ENCODE results near the gene SLC39A12.
A peak's percentile ranks its signal among the peaks of the same experiment; 100 is the strongest.

The SLC39A12 gene

DNA sequence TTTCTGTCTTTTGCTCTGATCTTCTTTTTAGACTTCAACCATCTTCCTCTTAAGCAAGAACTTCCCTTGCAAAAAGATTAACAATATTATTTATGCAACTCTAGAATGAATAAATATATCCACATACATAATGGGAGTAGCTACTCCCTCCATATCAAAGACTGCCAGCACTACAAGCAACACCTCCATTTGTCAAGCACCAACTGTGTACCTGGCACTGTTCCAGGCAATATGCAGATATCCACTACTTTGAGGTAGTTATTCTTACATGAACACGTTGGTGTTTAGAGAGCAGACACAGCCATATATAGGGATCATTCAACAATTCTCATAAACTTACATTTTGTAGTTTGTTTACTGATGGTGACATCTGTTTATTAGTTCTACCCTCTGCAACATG is 104.9 kb downstream of the SLC39A12 start:
- Histone ChIP-seq H3K4me3 (ENCODE audit: extremely low read depth, insufficient read depth, low read length, poor library complexity, severe bottlenecking) (no peak overlapping the region), H3K36me3 (ENCODE audit: control insufficient read depth, insufficient read depth, low read length) (no peaks in the 10 kb centered on the region), H3K4me1 (ENCODE audit: control insufficient read depth, insufficient read depth, low read length, poor library complexity, severe bottlenecking) (no peaks in the 10 kb centered on the region), H3K9me3 (ENCODE audit: control insufficient read depth, low read length) (peaks cover 5% of the 10 kb centered on the region), H3K27ac (ENCODE audit: low read depth, low read length, severe bottlenecking) (no peak overlapping the region)
- no CpG with 5 or more reads among the region's 1 CpG for WGBS, 2 experiments (ENCODE audit: insufficient coverage in 2 of 2)

DNA sequence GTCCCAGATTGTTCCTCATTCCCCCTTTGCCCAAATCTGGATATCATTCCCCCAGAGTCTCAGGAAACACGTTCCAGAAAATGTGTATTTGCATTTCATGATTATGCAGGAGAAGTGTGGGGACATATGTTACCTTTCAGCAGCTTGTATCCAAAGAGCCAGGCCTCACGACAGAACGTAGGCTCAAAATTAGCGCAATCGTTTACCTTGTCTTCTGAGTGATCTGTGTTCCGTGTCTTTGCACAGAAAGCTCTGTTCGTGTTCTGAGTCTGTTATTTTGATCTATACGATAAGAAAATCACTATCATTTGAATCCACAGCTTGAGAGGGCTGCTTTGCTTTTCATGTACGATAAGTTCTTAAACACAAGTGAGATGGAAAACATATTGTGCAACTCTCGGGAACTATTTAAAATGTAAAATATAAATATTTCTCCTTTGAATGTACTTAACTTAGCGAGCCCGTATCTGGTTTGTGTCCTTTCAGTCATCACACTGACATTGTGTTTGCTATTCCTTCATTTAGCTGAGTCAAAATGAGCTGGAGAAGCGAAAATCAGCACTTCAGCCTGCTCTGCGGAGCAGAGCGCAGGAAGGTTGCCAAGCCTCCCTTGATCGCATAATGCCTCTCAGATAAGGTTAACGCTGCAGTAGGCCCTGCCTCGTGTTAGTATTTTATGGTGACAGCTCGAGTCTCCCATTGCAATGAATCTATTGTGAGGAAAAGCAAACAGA is 108.3 kb downstream of the SLC39A12 start:
- 94 to 96% methylated on average over 14 to 15 of the region's 19 CpGs for WGBS, 2 experiments (ENCODE audit: insufficient coverage in 2 of 2)
- no peak overlapping the region for H3K4me3 ChIP-seq (ENCODE audit: extremely low read depth, insufficient read depth, low read length, poor library complexity, severe bottlenecking)

DNA sequence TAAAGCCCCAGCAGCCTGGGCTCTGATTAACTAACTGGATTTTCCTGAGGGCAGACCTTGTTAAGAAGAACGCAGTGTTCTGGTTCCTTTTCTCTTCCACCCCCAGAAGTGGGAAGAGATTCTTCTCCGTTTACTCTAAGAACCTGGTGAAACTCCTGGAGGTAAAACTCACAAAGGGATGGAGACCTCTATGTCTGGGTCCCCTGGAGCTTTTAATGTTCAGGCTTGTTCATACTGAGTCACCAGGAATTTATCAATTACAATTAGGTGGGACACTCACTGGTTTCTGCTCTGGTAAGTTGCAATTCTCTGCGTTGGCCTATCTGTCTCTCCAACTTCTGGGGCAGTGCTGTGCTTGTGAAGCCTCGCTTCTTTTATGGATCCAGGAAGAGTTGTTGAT is 115.2 kb downstream of the SLC39A12 start:
- Histone ChIP-seq H3K27ac (ENCODE audit: low read depth, low read length, severe bottlenecking) (no peak overlapping the region), H3K36me3 (ENCODE audit: control insufficient read depth, insufficient read depth, low read length) (no peaks in the 10 kb centered on the region), H3K4me3 (ENCODE audit: extremely low read depth, insufficient read depth, low read length, poor library complexity, severe bottlenecking) (no peak overlapping the region), H3K4me1 (ENCODE audit: control insufficient read depth, insufficient read depth, low read length, poor library complexity, severe bottlenecking) (no peaks in the 10 kb centered on the region), H3K9me3 (ENCODE audit: control insufficient read depth, low read length) (no peaks in the 10 kb centered on the region)
- WGBS, 2 experiments (ENCODE audit: insufficient coverage in 2 of 2), result 84% methylated on average over 4 of the region's 4 CpGs; no CpG with 5 or more reads in 1 of the 2 experiments

More for the DNA sequence above, 108.3 kb downstream of the SLC39A12 start:
- Histone ChIP-seq H3K9me3 (ENCODE audit: control insufficient read depth, low read length) (no peaks in the 10 kb centered on the region), H3K4me1 (ENCODE audit: control insufficient read depth, insufficient read depth, low read length, poor library complexity, severe bottlenecking) (no peaks in the 10 kb centered on the region), H3K27ac (ENCODE audit: low read depth, low read length, severe bottlenecking) (peak overlapping the region; percentile 53), H3K36me3 (ENCODE audit: control insufficient read depth, insufficient read depth, low read length) (no peaks in the 10 kb centered on the region)

DNA sequence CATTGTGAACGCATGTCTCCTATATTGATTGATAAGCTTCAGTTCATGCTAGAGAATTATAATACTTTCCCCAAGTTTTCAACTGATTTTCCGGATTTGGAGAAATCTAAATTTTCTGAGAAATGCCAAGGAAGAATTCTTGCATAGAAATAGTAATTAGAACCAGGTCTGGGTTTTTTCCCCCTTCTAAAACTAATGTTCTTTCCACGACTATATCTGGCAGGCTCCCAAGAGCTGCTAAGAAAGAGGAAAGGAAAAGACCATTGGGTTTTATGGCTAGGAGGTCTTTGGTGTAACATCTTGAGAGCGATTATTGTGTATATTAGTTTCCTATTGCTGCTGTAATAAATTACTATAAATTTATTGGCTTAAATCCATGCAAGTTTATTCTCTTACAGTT is 116.7 kb downstream of the SLC39A12 start:
- Histone ChIP-seq H3K4me3 (ENCODE audit: extremely low read depth, insufficient read depth, low read length, poor library complexity, severe bottlenecking) (no peak overlapping the region), H3K36me3 (ENCODE audit: control insufficient read depth, insufficient read depth, low read length) (no peaks in the 10 kb centered on the region), H3K9me3 (ENCODE audit: control insufficient read depth, low read length) (no peaks in the 10 kb centered on the region), H3K4me1 (ENCODE audit: control insufficient read depth, insufficient read depth, low read length, poor library complexity, severe bottlenecking) (no peaks in the 10 kb centered on the region), H3K27ac (ENCODE audit: low read depth, low read length, severe bottlenecking) (no peak overlapping the region)
- WGBS, 2 experiments (ENCODE audit: insufficient coverage in 2 of 2), result no CpG with 5 or more reads among the region's 4 CpGs

DNA sequence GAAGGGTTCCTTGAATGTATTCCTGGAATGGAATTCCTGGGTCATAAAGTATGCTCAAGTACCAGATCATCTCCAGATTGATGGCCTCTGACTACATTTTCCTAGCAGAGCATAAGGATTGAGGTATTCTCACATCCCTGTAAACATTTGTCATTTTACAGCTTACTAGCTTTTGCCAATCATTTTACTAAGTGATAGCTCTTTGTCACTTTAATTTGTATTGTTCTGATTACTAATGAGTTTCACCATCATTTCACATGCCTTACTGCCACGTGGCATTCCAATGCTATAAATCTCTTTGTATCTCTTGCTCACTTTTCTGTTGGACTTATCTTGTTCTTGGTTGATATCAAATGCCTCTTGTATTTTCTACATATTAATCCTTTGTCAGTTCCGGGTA is 119.9 kb downstream of the SLC39A12 start:
- no peaks in the 10 kb centered on the region for H3K9me3 ChIP-seq (ENCODE audit: control insufficient read depth, low read length)
- no CpG with 5 or more reads among the region's 2 CpGs for WGBS, 2 experiments (ENCODE audit: insufficient coverage in 2 of 2)

DNA sequence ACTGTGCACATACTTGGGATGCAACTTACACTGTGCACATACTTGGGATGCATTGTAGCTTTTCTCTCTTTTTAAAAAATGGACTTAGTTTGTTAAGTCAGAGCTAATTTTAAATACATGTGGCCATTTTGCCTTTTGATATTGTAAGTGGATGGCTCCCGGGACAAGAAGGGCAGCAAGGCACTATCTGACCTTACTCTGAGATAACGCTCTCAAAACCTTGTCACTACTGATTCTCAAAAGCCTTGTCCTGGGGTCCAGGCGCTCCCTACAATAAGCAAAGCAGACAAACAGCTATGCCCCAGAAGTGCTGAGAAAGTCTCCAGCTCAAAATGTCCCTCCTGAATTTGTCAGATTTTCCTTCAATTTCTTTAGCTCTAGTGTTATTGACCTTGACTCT is 121.6 kb downstream of the SLC39A12 start:
- Histone ChIP-seq H3K9me3 (ENCODE audit: control insufficient read depth, low read length) (no peaks in the 10 kb centered on the region), H3K36me3 (ENCODE audit: control insufficient read depth, insufficient read depth, low read length) (no peaks in the 10 kb centered on the region), H3K27ac (ENCODE audit: low read depth, low read length, severe bottlenecking) (no peak overlapping the region), H3K4me1 (ENCODE audit: control insufficient read depth, insufficient read depth, low read length, poor library complexity, severe bottlenecking) (no peaks in the 10 kb centered on the region), H3K4me3 (ENCODE audit: extremely low read depth, insufficient read depth, low read length, poor library complexity, severe bottlenecking) (no peak overlapping the region)
- WGBS, 2 experiments (ENCODE audit: insufficient coverage in 2 of 2), result 92% methylated on average over 2 to 3 of the region's 3 CpGs

More for the DNA sequence above, 119.9 kb downstream of the SLC39A12 start:
- H3K4me3 ChIP-seq (ENCODE audit: extremely low read depth, insufficient read depth, low read length, poor library complexity, severe bottlenecking), result no peak overlapping the region
- H3K4me1 ChIP-seq (ENCODE audit: control insufficient read depth, insufficient read depth, low read length, poor library complexity, severe bottlenecking), result no peaks in the 10 kb centered on the region
- H3K36me3 ChIP-seq (ENCODE audit: control insufficient read depth, insufficient read depth, low read length), result no peaks in the 10 kb centered on the region
- no peak overlapping the region for H3K27ac ChIP-seq (ENCODE audit: low read depth, low read length, severe bottlenecking)

DNA sequence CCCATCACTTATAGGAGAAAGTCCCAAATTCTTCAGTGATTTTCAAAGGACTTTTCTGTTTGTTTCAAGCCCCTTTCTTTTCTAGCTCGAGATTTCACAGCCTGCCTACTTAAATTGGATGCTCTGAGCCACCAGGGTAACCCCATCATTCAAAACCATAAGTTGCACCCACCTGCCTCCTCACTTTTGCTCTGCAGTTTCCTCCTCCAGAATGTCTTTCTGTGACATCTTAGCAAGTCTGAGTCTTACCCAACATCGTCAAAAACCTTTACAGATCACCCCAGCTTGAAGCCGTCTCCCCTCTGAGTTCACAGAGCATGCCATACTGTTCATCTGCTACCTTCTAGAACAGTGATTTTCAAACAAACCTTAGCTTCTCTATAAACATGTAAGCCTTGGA is 124.2 kb downstream of the SLC39A12 start:
- Histone ChIP-seq H3K4me1 (ENCODE audit: control insufficient read depth, insufficient read depth, low read length, poor library complexity, severe bottlenecking) (no peaks in the 10 kb centered on the region), H3K4me3 (ENCODE audit: extremely low read depth, insufficient read depth, low read length, poor library complexity, severe bottlenecking) (no peak overlapping the region), H3K27ac (ENCODE audit: low read depth, low read length, severe bottlenecking) (no peak overlapping the region), H3K9me3 (ENCODE audit: control insufficient read depth, low read length) (no peaks in the 10 kb centered on the region), H3K36me3 (ENCODE audit: control insufficient read depth, insufficient read depth, low read length) (no peaks in the 10 kb centered on the region)
- 72 to 75% methylated on average over 2 to 3 of the region's 3 CpGs for WGBS, 2 experiments (ENCODE audit: insufficient coverage in 2 of 2)

DNA sequence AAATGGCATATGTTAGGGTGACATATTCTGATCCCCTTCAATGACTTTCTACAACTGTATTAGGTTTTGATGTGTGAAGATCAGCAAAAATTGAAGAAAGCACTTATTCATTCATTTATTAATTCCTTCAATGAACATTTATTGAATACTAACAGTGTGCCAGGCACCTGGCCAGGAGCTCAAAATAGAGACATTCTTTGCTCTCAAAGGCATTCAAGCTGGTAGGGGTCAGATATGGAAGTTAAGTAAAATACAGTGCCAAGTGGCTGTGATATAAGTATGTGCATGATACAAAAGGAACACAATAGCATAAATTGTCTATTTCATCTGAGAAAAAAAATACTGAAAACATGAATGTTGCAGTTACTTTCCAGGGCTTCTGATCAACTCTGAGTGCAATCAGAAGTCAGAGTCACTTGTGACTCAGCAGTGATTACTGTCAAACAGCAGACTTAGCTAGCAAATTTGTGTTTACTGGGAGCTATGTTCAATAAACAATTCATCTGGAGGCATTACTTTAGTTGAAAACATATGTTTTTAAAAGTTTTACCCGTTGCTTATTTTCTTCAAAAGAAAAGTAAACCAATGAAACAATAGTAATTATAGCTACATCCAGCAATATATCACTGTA is 128.1 kb downstream of the SLC39A12 start:
- no CpG with 5 or more reads among the region's 1 CpG for WGBS, 2 experiments (ENCODE audit: insufficient coverage in 2 of 2)
- no peaks in the 10 kb centered on the region for H3K9me3 ChIP-seq (ENCODE audit: control insufficient read depth, low read length)
- H3K4me1 ChIP-seq (ENCODE audit: control insufficient read depth, insufficient read depth, low read length, poor library complexity, severe bottlenecking), result no peaks in the 10 kb centered on the region
- H3K27ac ChIP-seq (ENCODE audit: low read depth, low read length, severe bottlenecking), result no peak overlapping the region
- H3K36me3 ChIP-seq (ENCODE audit: control insufficient read depth, insufficient read depth, low read length), result no peaks in the 10 kb centered on the region
- H3K4me3 ChIP-seq (ENCODE audit: extremely low read depth, insufficient read depth, low read length, poor library complexity, severe bottlenecking), result no peak overlapping the region

DNA sequence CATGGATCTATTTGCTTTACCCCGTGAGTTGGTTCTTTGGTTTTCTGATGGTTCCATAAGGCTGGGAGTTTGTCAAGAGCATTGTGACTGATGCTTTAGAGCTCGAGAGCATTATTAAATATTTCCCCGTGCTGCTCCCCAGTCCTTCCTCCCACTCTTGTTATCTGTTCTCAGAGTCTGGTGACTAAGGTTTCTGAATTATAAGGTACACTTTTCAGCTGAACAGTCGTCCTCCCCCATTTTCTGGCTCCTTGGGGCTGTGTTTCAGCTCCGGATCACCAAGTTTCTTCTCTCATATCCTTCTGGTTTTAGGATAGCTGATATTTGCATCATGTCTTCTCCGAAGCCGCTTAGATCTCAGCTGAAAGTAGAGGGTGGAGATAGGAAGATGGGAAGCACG is 130.7 kb downstream of the SLC39A12 start:
- Histone ChIP-seq H3K9me3 (ENCODE audit: control insufficient read depth, low read length) (no peaks in the 10 kb centered on the region), H3K4me3 (ENCODE audit: extremely low read depth, insufficient read depth, low read length, poor library complexity, severe bottlenecking) (no peak overlapping the region), H3K36me3 (ENCODE audit: control insufficient read depth, insufficient read depth, low read length) (no peaks in the 10 kb centered on the region), H3K4me1 (ENCODE audit: control insufficient read depth, insufficient read depth, low read length, poor library complexity, severe bottlenecking) (no peaks in the 10 kb centered on the region), H3K27ac (ENCODE audit: low read depth, low read length, severe bottlenecking) (no peak overlapping the region)
- WGBS, 2 experiments (ENCODE audit: insufficient coverage in 2 of 2), result 90 to 93% methylated on average over 2 to 3 of the region's 8 CpGs

DNA sequence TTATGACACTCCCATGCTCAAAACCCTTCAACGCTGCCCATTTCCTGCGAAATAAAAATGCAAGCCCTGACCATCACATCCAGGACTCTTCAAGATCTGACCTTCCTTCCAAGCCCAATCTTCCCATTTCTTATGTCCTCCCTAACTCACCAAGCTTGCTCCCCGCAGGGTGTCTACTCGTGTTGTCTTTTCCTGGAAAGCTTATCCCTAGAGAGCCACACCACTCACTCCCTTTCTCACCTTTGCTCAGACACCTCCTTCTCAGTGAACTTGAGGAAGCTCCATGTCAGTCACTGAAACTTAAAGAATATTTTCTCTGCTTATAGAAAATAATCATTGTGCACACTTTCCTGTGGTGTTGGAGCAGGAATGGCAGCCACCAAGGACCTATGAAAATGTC is 134.1 kb downstream of the SLC39A12 start:
- no peaks in the 10 kb centered on the region for H3K4me1 ChIP-seq (ENCODE audit: control insufficient read depth, insufficient read depth, low read length, poor library complexity, severe bottlenecking)
- 73 to 86% methylated on average over 2 to 4 of the region's 4 CpGs for WGBS, 2 experiments (ENCODE audit: insufficient coverage in 2 of 2)
- H3K27ac ChIP-seq (ENCODE audit: low read depth, low read length, severe bottlenecking), result no peak overlapping the region
- no peaks in the 10 kb centered on the region for H3K36me3 ChIP-seq (ENCODE audit: control insufficient read depth, insufficient read depth, low read length)
- no peaks in the 10 kb centered on the region for H3K9me3 ChIP-seq (ENCODE audit: control insufficient read depth, low read length)
- no peak overlapping the region for H3K4me3 ChIP-seq (ENCODE audit: extremely low read depth, insufficient read depth, low read length, poor library complexity, severe bottlenecking)

DNA sequence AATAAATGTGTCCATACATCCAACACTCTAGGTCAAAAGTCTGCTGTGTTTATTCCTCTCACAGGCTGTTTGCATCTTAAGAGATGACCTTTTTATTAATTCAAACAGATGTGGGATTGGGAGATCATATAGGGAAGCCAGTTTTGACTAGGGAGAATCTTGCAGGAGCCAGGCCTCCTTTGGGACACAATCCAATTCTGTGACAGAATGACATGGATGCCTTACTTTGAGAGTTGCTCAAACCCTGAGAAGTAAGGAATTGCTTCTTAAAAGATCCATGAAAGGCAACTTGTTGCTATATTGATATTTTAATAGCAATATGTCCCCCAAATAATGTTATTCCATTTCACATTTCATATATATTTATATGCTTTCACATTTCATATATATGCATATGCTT is 135.0 kb downstream of the SLC39A12 start:
- H3K27ac ChIP-seq (ENCODE audit: low read depth, low read length, severe bottlenecking), result no peak overlapping the region
- no peak overlapping the region for H3K4me3 ChIP-seq (ENCODE audit: extremely low read depth, insufficient read depth, low read length, poor library complexity, severe bottlenecking)
- no peaks in the 10 kb centered on the region for H3K9me3 ChIP-seq (ENCODE audit: control insufficient read depth, low read length)
- H3K4me1 ChIP-seq (ENCODE audit: control insufficient read depth, insufficient read depth, low read length, poor library complexity, severe bottlenecking), result no peaks in the 10 kb centered on the region
- no peaks in the 10 kb centered on the region for H3K36me3 ChIP-seq (ENCODE audit: control insufficient read depth, insufficient read depth, low read length)

Data from mesodermal cell (in vitro differentiated cells).